ENCODE data around the gene NUP54.

DNA sequence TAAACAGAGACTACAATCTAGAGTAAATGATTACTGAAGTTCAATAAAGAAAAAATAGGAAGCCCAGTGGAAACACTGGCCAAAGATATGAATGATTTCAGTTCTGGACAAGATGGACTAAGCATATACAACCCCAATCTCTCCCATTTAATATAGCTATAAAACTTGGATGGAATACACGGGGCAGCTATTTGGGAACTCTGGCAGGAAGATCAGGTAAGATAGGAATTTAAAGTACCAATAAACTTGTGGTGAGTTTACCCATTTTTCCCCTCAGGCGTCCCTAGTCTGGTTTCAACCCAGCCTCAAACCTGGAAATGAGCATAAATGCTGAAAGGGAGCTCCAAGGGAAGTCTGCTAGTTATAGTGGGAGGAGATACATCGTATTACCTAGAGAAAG, 20.4 kb downstream of the NUP54 start:
- TF ChIP-seq, protein P1, sequence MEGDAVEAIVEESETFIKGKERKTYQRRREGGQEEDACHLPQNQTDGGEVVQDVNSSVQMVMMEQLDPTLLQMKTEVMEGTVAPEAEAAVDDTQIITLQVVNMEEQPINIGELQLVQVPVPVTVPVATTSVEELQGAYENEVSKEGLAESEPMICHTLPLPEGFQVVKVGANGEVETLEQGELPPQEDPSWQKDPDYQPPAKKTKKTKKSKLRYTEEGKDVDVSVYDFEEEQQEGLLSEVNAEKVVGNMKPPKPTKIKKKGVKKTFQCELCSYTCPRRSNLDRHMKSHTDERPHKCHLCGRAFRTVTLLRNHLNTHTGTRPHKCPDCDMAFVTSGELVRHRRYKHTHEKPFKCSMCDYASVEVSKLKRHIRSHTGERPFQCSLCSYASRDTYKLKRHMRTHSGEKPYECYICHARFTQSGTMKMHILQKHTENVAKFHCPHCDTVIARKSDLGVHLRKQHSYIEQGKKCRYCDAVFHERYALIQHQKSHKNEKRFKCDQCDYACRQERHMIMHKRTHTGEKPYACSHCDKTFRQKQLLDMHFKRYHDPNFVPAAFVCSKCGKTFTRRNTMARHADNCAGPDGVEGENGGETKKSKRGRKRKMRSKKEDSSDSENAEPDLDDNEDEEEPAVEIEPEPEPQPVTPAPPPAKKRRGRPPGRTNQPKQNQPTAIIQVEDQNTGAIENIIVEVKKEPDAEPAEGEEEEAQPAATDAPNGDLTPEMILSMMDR (IDR thresholded peaks at IDR 0.05; ENCODE audit: insufficient read depth, low read length) = no peak
- TF ChIP-seq, protein P2, sequence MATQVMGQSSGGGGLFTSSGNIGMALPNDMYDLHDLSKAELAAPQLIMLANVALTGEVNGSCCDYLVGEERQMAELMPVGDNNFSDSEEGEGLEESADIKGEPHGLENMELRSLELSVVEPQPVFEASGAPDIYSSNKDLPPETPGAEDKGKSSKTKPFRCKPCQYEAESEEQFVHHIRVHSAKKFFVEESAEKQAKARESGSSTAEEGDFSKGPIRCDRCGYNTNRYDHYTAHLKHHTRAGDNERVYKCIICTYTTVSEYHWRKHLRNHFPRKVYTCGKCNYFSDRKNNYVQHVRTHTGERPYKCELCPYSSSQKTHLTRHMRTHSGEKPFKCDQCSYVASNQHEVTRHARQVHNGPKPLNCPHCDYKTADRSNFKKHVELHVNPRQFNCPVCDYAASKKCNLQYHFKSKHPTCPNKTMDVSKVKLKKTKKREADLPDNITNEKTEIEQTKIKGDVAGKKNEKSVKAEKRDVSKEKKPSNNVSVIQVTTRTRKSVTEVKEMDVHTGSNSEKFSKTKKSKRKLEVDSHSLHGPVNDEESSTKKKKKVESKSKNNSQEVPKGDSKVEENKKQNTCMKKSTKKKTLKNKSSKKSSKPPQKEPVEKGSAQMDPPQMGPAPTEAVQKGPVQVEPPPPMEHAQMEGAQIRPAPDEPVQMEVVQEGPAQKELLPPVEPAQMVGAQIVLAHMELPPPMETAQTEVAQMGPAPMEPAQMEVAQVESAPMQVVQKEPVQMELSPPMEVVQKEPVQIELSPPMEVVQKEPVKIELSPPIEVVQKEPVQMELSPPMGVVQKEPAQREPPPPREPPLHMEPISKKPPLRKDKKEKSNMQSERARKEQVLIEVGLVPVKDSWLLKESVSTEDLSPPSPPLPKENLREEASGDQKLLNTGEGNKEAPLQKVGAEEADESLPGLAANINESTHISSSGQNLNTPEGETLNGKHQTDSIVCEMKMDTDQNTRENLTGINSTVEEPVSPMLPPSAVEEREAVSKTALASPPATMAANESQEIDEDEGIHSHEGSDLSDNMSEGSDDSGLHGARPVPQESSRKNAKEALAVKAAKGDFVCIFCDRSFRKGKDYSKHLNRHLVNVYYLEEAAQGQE (IDR thresholded peaks at IDR 0.05; ENCODE audit: insufficient replicate concordance, low read depth) = no peak
- TF ChIP-seq GABPA (IDR thresholded peaks at IDR 0.05; ENCODE audit: low read depth) (no peak), POLR2AphosphoS5 (IDR thresholded peaks at IDR 0.05; ENCODE audit: low read depth) (no peak), SPI1 (IDR thresholded peaks at IDR 0.05; ENCODE audit: borderline replicate concordance, low read depth) (no peak)

Measured in HL-60 (cell line).